Glomerular endothelial cell (primary cell): ENCODE measurements around the gene CHCHD10. TPM values are rescaled to one million over a fixed set of nuclear protein-coding genes. Genes with fewer than 3 reads are reported as not detected.

ENCODE experiments used
- DNase-seq: peaks from one replicate; pipeline ENCODE4 v3.0.0-alpha.2; 2011; ENCODE audit warnings: low read depth, low spot score; ENCODE audit errors: extremely low read depth
- total RNA-seq: library from RNA; depleted of rRNA; stranded (reverse); fragments of >200 nt; gene quantifications from 2 replicates; pipeline ENCODE4 v1.2.3, GENCODE V29; 2015

Gene CHCHD10
- total RNA-seq, 1 donor from 2014 or later, result 15.2 TPM

DNA sequence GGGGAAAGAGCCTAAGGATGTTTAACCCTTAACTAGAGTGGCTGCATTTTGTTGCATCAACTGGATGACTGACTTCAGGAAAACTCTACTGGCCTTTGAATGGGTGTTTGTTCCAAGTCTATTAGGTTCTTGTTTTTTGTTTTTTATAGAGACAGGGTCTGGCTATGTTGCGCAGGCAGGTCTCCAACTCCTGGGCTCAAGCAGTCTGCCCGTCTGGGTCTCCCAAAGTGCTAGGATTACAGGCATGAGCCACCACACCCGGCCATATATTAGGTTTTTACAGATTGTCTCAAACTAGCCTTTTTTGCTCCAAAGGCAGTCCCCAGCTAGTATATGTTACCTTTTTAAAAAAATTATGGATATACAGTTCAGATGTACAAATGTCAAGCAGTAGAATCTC, 20.1 kb upstream of the CHCHD10 start:
- DNase-seq, result no peak

DNA sequence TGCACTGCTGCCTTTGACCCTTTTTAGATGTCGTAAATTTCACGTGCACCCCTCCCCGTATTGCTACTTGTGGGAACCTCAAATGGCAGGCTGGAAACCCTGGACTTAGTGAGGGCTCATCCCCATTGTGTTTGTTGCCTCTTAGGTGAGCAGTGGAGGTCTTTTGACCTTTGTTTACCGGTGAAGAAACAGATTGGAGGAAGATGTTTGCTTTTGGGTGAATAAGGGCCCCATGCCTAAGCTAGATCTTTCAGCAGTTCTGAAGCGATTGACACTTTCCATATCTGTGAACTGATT, 19.8 kb upstream of the CHCHD10 start:
- DNase-seq, result no peak

DNA sequence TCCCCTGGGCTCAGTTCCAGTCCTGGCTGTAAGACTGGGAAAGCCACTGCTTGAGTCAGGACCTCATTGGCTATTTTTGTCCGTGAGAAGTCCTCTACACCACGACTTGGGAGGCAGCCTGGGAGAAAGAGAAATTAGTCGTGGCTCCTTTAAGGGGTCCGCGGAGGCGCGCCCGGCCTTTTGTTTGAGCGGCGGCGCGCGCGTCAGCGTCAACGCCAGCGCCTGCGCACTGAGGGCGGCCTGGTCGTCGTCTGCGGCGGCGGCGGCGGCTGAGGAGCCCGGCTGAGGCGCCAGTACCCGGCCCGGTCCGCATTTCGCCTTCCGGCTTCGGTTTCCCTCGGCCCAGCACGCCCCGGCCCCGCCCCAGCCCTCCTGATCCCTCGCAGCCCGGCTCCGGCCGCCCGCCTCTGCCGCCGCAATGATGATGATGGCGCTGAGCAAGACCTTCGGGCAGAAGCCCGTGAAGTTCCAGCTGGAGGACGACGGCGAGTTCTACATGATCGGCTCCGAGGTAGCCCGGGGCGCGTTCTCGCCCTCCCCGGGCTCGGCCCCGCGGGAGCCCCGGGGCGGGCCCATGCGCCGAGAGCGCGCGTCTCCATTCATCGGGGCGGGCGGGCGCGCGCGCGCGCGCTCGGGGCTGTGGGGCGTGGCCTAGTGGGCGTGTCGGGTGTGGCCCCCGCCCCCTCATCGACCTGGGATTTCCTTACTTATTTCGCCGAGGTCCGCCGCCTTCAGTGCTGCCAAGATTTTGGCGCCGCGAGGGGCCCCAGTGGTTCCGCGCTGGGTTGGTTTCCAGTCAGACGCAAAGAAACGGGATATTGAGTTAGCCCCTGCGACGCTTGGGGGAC, 19.2 kb upstream of the CHCHD10 start, which contains the start of gene SMARCB1:
SMARCB1 (plus strand) TSS at position 215 of the 848 bp plus-strand sequence; CDS start at position 419, 204 bp downstream.
- no peak for DNase-seq

DNA sequence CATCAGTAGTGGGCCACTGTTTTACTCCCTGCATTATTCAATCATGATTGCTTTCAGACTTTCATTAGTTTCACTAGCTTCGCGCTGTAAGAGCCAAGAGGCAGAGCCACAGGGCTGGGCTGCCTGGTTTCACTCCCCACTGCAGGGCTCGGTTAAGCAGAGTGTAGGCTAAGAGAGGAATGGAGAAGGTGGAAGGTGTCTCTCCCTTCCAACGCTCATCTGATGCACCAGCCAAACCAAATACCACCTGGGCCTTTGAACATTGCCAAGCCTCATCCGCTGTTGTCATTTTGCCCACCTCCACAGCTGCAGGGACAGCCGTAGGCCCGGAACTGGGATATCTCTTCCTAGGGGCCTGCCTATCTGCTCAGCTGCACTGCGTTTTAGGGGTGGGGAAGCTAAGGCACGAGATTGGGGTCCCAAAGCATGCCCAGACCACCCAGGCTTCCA, 18.5 kb upstream of the CHCHD10 start:
- DNase-seq, result no peak

DNA sequence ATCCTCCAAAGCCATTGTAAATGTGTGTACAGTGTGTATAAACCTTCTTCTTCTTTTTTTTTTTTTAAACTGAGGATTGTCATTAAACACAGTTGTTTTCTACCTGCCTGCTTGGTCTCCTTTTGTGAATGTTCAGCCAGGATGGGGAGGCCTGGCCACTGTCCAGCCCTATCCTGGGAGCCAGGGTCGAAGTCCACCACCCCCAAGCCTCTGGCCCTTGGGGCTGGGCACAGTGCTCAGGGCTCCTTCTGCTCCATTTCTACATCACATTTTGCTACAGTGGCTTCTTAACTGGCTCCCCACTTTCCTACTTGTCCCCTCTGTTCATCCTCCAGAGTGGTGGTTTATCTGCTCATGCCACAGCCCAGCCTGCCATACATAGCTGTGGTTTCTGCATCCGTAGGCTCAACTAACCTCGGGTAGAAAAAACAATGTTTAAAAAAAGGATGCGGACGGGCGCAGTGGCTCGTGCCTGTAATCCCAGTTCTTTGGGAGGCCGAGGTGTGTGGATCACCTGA, 16.5 kb upstream of the CHCHD10 start:
- no peak for DNase-seq

DNA sequence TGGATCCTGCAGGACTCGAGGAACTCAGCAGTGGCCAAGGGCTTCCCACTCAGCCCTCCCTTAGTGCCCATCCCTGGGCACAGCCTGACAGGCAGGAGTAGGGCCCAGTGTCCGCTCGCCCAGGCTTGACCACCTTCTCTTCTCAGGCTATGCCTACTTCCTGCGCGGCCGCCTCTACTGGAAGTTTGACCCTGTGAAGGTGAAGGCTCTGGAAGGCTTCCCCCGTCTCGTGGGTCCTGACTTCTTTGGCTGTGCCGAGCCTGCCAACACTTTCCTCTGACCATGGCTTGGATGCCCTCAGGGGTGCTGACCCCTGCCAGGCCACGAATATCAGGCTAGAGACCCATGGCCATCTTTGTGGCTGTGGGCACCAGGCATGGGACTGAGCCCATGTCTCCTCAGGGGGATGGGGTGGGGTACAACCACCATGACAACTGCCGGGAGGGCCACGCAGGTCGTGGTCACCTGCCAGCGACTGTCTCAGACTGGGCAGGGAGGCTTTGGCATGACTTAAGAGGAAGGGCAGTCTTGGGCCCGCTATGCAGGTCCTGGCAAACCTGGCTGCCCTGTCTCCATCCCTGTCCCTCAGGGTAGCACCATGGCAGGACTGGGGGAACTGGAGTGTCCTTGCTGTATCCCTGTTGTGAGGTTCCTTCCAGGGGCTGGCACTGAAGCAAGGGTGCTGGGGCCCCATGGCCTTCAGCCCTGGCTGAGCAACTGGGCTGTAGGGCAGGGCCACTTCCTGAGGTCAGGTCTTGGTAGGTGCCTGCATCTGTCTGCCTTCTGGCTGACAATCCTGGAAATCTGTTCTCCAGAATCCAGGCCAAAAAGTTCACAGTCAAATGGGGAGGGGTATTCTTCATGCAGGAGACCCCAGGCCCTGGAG, 15.7 kb upstream of the CHCHD10 start:
- DNase-seq, result no peak

DNA sequence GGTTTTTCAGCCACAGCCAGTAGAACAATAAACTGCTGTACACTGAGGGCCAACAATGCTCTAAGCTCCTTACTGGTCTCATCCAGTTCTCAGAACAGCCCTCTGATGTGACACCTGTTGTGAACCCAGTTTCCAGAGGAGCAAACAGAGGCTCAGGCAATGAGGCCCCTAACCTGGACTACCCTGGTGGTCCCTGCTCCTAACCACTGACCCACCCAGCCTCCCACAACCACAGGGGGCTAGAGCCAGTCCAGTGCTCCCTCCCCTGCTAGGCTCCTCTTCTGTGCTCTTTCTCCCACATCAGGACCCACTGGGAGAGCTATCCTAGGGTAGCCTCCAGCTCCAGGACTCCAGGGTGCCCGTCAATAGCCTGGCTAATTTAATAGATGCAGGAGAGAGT, 14.9 kb upstream of the CHCHD10 start:
- DNase-seq, result no peak

DNA sequence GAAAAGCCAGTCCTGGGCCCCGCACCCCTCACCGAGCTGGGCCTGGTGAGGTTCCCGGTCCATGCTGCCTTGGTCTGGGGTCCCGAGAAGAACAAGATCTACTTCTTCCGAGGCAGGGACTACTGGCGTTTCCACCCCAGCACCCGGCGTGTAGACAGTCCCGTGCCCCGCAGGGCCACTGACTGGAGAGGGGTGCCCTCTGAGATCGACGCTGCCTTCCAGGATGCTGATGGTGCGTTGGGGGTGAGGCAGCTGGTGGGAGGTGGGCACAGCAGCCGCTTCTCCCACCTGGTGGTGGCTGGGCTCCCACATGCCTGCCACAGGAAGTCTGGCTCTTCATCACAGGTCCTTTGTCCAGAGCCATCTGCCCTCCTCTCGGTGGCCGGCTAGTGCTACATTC, 14.5 kb upstream of the CHCHD10 start:
- no peak for DNase-seq

DNA sequence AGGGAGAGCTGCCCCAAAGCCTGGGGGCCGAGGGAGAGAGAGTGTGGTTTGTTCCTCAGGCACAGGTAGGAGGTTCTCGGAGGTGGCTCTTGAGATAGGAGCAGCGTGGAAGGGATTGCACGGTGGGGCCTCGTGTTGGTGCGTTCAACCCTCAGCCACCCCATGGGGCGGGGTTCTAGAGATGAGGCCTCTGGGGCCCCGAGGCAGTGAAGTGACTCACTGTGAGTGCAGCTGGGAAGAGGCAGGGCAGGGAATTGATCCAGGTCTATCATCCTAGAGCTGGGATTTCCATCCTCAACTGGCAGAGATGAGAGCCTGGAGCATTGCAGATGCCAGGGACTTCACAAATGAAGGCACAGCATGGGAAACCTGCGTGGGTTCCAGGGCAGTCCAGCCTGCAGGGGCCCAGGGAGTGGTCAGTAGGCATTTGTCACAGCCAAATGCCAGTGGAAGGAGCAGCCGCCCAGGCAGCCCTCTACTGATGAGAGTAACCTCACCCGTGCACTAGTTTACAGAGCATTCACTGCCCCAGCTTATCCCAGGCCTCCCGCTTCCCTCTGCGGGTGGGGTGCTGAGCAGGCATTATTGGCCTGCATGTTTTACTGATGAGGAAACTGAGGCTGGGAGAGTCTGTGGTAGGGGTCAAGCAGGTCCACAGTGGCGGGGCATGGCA, 13.9 kb upstream of the CHCHD10 start:
- DNase-seq, result no peak

DNA sequence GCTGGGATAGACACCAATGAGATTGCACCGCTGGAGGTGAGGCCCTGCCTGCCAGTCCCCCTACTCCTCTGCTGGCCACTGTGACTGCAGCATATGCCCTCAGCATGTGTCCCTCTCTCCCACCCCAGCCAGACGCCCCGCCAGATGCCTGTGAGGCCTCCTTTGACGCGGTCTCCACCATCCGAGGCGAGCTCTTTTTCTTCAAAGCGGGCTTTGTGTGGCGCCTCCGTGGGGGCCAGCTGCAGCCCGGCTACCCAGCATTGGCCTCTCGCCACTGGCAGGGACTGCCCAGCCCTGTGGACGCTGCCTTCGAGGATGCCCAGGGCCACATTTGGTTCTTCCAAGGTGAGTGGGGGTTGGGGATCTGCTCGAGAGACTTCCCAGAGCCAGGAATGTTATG, 13.3 kb upstream of the CHCHD10 start:
- DNase-seq, result no peak

DNA sequence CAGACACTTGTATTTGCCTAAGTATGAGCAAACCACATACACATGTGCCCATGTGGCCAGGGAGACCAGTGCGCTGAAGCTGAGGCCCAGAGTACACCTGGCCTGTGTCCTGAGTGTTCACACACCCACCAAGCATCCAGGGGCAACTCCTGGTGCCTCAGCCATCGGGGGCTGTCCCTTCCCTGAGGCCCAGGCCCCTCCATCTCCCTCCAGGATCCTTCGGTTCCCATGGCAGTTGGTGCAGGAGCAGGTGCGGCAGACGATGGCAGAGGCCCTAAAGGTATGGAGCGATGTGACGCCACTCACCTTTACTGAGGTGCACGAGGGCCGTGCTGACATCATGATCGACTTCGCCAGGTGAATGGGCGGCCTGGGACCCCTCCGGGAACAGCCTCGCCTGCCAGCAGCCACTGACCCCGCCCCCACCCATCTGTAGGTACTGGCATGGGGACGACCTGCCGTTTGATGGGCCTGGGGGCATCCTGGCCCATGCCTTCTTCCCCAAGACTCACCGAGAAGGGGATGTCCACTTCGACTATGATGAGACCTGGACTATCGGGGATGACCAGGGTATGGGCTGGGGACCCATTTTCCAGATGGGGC, 12.5 kb upstream of the CHCHD10 start:
- DNase-seq, result no peak

DNA sequence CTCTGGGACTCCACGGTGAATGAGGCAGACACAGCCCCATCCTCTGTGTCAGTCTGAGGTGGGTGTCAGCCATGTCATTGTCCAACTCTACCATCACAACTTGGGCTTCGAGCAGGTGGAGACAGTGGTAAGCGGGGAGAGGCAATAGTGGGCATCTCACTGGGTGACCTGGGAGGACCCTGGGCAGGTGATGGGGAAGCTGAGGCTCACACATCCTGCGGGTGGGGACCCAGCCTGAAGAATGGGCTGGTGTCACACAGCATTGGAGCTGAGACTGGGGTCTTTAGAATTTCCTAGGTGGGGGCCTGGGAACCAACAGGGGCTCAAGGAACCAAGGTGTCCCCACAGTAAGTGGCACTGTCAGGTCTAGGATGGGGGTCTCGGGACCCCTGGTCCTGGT, 12.0 kb upstream of the CHCHD10 start:
- no peak for DNase-seq

DNA sequence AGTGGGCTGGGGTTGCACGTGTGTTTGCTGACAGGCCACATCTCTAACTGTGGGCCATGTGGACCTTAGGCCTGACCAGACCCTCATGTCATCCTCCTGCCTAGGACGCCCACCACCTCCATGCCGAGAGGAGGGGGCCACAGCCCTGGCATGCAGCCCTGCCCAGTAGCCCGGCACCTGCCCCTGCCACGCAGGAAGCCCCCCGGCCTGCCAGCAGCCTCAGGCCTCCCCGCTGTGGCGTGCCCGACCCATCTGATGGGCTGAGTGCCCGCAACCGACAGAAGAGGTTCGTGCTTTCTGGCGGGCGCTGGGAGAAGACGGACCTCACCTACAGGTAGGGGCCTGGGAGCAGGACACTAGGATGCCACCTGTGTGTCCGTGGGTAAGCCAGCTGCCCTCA, 11.3 kb upstream of the CHCHD10 start:
- no peak for DNase-seq

DNA sequence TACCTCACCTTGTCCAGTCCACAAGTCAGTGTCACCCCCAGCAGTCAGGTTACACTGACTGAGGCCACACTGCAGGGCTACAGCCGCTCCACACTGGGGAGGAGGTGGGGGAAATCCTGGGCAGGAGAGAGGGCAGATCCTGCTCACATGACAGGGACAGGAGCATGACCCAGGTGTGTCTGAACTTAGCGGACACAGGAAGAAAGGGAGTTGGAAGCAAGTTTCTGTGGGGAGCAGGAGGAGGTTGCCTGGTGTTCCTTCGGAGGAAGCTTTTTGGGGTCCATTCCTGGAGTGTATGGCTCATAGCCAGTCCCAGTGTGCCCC, 10.8 kb upstream of the CHCHD10 start:
- DNase-seq, result no peak

DNA sequence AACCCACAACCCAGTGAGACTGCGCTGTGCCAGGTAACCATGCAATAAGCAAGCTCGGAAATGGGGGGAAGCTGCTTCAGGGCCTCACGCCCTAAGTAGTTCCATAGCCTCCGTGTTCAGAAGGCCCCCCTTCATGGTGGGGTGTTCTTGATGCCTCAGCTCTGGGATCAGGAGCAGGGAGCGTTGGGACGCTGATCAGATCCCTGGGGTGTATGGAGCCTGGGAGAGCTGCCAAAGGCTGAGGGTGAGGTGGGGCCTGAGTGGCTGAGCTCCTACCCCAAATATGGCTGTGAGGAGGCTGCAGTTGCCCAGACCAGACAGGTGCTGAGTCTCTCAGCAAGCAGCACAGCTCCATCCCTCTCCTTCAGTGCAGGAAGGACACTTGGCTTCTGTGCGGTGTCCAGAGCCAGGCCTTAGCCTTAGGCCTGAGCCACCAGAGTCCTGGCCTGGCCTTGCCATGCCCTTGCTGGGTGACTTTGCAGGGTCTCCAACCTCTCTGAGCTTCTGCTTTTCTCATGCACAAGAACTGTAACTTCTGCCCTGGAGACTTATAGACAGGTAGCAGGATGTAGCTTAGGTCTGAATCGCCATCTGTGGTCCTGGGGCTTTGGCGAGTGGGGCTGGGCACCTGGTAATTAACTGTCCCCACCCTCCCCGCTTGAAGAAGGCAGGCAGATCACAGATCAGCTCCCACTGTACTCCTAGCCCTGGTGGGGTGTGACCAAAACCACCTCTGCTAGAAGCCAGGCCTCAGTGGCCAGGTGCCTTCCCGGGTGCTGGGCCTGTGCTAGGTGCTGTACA, 10.2 kb upstream of the CHCHD10 start:
- no peak for DNase-seq

DNA sequence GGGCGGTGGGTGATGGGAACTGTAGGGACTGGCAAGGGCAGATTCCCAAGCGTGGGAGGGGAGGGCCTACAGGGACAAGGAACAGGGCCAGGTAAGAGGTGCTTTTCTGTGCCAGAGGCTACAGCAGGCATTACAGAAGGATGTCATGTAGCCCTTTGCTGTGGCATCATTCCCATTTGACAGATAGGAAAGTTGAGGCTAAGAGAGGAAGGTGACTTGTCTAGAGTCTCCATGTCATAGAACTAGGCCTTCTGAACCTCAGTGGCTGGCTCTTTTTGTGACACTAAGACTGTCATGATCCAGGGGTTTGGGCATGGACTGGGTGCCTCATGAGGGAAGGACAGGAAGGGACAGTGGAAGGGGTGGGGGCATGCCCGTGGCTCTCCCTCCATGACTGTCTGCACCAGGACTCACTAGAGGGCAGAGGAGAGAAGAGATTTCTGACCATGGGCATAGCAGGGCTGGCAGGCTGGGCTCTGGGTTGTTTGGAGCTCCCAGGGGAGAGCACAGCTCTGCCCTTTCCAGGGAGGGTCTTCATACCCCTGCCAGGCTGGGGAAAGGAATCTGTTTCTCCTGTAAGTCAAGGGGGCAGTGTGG, 8.1 kb upstream of the CHCHD10 start:
- no peak for DNase-seq

DNA sequence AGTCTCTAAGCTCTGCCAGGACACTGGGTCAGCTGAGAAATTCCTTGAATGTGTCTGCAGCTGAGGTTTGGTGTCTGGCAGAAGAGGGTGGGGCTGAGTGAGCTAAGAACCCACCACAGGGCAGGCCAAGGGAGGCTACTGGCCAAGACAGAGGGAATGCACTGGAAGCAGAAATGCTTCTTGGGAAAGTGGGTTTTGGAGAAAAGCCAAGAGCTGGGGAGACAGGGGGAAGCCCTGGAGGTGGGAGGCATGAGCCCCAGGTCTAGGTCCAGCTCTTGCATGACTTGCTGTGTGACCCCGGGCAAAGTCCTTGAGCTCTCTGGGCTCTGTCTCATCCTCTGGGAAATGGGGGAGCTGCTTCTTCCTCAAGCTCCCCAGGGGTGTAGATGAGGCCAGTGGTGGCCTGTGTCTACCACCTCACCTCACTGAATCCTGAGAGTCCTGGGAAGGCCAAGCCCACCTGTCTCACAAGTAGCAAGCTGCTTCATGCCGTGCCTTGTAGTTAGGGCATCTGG, 7.2 kb upstream of the CHCHD10 start:
- DNase-seq, result no peak

DNA sequence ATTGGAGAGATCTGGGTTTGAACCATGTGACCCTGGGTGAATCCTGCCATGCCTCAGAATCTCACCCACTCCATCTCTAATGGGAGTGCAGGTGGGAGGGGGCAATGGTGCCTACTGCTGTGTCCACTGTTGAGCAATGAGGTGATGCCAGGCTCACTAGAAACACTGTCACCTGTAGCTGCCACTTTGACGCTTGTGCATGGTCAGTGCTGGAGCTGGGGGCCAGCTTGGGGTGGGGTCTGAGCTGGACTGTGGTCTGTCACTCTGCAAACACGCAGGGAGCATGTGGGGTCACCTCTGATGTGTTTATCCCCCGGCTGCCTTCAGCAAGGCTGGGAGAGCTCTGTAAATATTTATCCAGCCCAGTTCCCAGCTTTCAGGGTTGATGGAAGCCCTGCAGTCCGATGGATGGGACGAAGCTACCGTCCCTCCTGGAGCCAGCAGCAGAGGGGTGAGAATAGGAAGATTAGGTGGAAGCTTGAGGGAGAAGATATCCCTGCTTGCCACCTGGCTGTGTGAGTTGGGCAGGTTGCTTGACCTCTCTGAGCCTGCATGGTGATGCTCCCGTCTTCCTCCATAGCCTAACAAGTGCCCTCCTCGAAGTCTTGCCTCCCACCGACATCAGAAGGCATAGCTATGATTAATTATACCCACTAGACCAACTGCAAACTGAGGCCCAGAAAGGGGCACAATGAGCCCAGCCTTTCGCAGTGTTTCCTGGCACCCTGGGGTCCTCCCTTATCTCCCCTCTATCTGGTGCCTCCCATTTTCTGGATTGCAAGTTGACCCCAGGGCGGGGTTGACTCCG, 6.5 kb upstream of the CHCHD10 start:
- no peak for DNase-seq
